Measurements from ENCODE around the gene MYO1G.
"Not testable (repeated sequence)": the region's sequence is repeated elsewhere in the genome, so short reads cannot be mapped to it uniquely, and the experiment has no call there.

The MYO1G gene

GRCh38 chr7:44936322-44936721, 42.5 kb downstream of the MYO1G start:
- no peak for DNase-seq (ENCODE audit: low read depth)

DNA sequence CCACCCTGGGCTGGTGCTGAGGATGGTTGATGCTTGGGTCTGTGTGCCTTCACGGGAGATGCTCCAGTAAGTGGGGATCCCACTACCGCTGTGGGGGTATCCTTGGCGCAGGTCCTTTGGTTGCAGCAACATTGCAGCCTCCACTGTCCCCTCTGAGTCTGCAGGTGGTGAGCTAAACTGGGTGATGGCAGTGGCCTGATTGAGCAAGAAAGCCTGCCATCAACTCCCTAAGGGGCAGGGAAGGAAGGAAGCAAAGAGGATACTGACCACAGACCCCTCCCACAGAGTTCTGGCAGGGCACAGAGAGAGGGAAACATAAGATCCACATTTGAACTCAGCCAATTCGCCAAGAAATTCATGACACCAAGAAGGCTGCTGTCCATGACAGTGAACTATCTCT, 43.2 kb downstream of the MYO1G start:
- DNase-seq (ENCODE audit: low read depth) = no peak

GRCh38 chr7:44935016-44935415, 43.8 kb downstream of the MYO1G start:
- DNase-seq (ENCODE audit: low read depth) = no peak

DNA sequence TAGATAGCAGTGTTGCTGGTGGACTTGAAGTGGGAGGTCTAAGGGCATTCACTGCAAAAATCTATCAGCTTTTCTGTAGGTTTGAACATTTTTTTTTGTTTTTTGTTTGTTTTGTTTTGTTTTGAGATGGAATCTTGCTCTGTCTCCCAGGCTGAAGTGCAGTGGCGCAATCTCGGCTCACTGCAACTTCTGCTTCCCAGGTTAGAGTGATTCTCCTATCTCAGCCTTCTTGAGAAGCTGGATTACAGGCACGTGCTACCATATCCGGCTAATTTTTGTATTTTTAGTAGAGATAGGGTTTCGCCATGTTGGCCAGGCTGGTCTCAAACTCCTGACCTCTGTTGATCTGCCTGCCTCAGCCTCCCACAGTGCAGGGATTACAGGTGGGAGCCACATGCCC, 44.3 kb downstream of the MYO1G start:
- not testable (repeated sequence) for DNase-seq (ENCODE audit: low read depth)

DNA sequence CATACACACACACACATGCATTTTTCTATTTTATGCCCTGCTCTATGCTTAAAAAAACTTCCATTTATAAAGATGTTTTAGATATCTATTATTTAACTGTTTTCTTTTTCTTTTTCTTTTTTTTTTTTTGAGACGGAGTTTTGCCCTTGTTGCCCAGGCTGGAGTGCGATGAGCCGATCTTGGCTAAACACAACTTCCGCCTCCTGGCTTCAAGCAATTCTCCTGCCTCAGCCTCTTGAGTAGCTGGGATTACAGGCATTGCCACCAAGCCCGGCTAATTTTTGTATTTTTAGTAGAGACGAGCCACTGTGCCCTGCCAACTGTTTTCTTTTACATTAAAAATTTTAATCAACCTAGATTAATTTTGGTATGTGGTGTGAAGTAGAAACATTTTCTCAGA, 47.9 kb downstream of the MYO1G start:
- DNase-seq (ENCODE audit: low read depth) = no peak

- DNase-seq (ENCODE audit: low read depth) = no peak
Measured at GRCh38 chr7:44922351-44922694, 56.5 kb downstream of the MYO1G start.

DNA sequence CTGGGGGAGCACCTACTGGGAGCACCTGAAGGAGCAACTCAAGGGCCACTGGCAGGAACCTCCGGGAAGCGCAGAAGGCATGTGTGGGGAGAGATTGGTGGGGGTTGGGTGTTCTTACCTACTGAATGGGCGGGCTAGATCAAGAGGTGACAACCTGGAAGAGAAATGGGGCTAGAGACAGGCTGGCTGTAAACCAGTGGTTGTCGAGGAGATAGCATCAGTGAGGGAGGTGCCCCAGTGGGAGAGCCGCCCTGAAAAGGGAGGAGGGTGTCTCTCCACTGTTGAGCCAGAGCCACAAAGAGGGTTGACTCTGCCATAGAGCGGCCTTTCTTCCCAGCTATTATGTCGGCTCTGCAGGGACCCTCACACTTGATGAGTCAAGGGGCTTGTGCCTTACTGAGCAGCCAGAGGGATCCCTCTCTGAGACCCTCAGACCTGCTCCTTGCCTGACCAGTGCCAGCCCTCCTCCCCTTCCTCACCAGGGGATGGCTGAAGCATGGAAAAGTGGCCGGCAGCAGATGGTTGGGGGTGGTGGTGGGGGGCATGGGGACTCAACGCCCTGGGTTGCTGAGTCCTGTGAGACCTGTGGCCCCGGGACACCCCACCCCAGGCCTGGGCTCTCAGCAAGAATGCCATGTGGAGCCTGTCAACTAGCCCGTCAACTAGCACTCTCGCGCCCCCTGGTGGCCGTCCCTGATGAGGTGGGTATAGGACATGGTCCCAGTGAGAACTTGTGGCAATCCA, 57.0 kb downstream of the MYO1G start:
- DNase-seq (ENCODE audit: low read depth) = peak; percentile 30

GRCh38 chr7:44920119-44920518, 58.7 kb downstream of the MYO1G start:
- no peak for DNase-seq (ENCODE audit: low read depth)

- DNase-seq (ENCODE audit: low read depth) = no peak
Measured at GRCh38 chr7:44918029-44918428, 60.8 kb downstream of the MYO1G start.

- no peak for DNase-seq (ENCODE audit: low read depth)
Measured at GRCh38 chr7:44917465-44917864, 61.4 kb downstream of the MYO1G start.

GRCh38 chr7:44914992-44915607, 63.7 kb downstream of the MYO1G start:
- no peak for DNase-seq (ENCODE audit: low read depth)

DNA sequence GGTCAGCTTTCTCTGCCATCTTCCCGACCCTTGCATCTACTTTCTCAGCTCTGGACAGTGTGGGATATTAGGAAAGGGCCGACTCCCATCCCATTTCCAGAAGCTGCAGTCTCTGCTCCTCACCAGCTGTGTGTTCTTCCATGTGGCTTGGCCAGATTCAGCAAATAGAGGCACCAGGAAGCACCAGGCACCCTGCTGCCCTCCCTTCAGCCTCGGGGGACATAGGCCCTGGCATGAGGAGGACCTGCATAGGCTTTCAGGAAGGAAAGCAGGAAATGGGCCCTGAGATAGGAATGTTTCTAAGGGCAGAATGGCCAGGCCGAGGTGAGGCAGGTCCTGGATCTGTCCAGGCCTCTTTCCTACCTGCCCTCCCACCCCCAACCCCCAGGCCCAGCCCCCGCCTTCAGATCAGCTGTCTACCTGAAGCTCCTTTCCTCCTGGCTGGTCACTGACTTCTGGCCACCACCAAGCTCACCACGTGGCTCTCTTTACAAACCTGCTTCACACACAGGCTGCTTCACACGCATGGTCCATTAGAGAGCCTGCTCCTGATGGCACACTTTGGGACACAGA, 66.0 kb downstream of the MYO1G start:
- DNase-seq (ENCODE audit: low read depth) = no peak

All from HS-5 (cell line).